ENCODE data around the gene LMF1. TPM values are rescaled to one million over a fixed set of nuclear protein-coding genes. Genes with fewer than 3 reads are reported as not detected.

LMF1 gene
- total and polyA plus RNA-seq, 2 of the 4 experiments (the other 2 are of a cell fraction), result 7.7 to 13.1 TPM

GRCh38 chr16:885391-885790 lies 85.4 kb downstream of the LMF1 start:
- no peak overlapping the region for H2AK5ac ChIP-seq (ENCODE audit: low read depth, low read length)
- no peak overlapping the region for H2BK5ac ChIP-seq (ENCODE audit: low read depth, low read length, poor library complexity, severe bottlenecking)
- H3K9ac ChIP-seq (ENCODE audit: low read depth, low read length), result no peak overlapping the region
- in situ Hi-C loops (cut with MboI; ENCODE audit: low sequenced_read_pairs) (no loop called here), intact Hi-C loops (cut with micrococcal nuclease) (no loop called here), dilution Hi-C loops (cut with HindIII; ENCODE audit: low sequenced_read_pairs, unreplicated experiment) (no loop called here)
- no peak overlapping the region for H4K91ac ChIP-seq (ENCODE audit: insufficient read depth, low read depth, low read length)
- no peak overlapping the region for H3K4ac ChIP-seq (ENCODE audit: low read depth, low read length)
- H3K18ac ChIP-seq (ENCODE audit: low read depth, low read length), result no peak overlapping the region
- H4K8ac ChIP-seq (ENCODE audit: low read depth in 2 of 2, low read length in 2 of 2), result no peak overlapping the region
- H3K27ac ChIP-seq (ENCODE audit: insufficient read depth, low read length), result no peak overlapping the region
- H3K27me3 ChIP-seq (ENCODE audit: control insufficient read depth, insufficient read depth, low read length), result no peaks in the 10 kb centered on the region; the same call in 1 of the 2 replicates
- H3K9me1 ChIP-seq (ENCODE audit: insufficient read depth, low read length), result no peaks in the 10 kb centered on the region
- H4K5ac ChIP-seq (ENCODE audit: low read depth, low read length), result no peak overlapping the region
- H2BK15ac ChIP-seq (ENCODE audit: low read depth, low read length), result no peak overlapping the region
- POLR2A ChIA-PET (ENCODE audit: unreplicated experiment), result no interaction called here
- WGBS, 2 experiments (ENCODE audit: extremely low coverage in 2 of 2, insufficient read length in 1 of 2), result 80% methylated on average over 2 of the region's 11 CpGs; no CpG with 5 or more reads in 1 of the 2 experiments
- H4K20me1 ChIP-seq (ENCODE audit: insufficient read depth, low read length), result no peaks in the 10 kb centered on the region
- no peaks in the 10 kb centered on the region for H3K79me1 ChIP-seq (ENCODE audit: low read depth in 1 of 2, low read length in 2 of 2)
- CTCF ChIA-PET, result no interaction called here
- DNase-seq (no peak), ATAC-seq (ENCODE audit: low read depth) (no peak)
- H3K4me1 ChIP-seq (ENCODE audit: control insufficient read depth, insufficient read depth, low read length), result peaks cover 3% of the 10 kb centered on the region; the same call in 1 of the 2 replicates
- H3K4me3 ChIP-seq (ENCODE audit: insufficient read depth, low read depth, low read length), result no peak overlapping the region
- H3K23ac ChIP-seq (ENCODE audit: low read depth, low read length), result no peak overlapping the region
- no peak overlapping the region for H2BK20ac ChIP-seq (ENCODE audit: low read depth, low read length)
- H3K56ac ChIP-seq (ENCODE audit: extremely low read depth, insufficient read depth, low read length), result no peak overlapping the region
- H3K14ac ChIP-seq (replicated peaks; ENCODE audit: low read depth, low read length), result no peak overlapping the region
- no peak overlapping the region for H2AK9ac ChIP-seq (replicated peaks; ENCODE audit: low read depth, low read length, poor library complexity)
- peaks cover 14% of the 10 kb centered on the region for H3K9me3 ChIP-seq (ENCODE audit: control insufficient read depth, insufficient read depth, low read length)
- no peak for TF ChIP-seq CHD1 (IDR thresholded peaks at IDR 0.05; ENCODE audit: low read depth, low read length)
- TF ChIP-seq MAFK (IDR thresholded peaks at IDR 0.05; ENCODE audit: low read depth, low read length), result no peak
- no peak for TF ChIP-seq SMC3 (IDR thresholded peaks at IDR 0.05; ENCODE audit: low read depth, low read length)
- no peak for TF ChIP-seq POLR2A (IDR thresholded peaks at IDR 0.05; ENCODE audit: low read depth, low read length)
- no peak for TF ChIP-seq RAD21 (IDR thresholded peaks at IDR 0.05; ENCODE audit: low read length)
- no peak for TF ChIP-seq MXI1 (IDR thresholded peaks at IDR 0.05; ENCODE audit: borderline replicate concordance, low read depth, low read length)
- TF ChIP-seq MAZ (IDR thresholded peaks at IDR 0.05; ENCODE audit: borderline replicate concordance, low read depth, low read length), result no peak
- no peak for TF ChIP-seq USF2 (IDR thresholded peaks at IDR 0.05; ENCODE audit: low read depth, low read length)
- no peak for TF ChIP-seq FOS (IDR thresholded peaks at IDR 0.05; ENCODE audit: low read depth, low read length)
- TF ChIP-seq RCOR1 (IDR thresholded peaks at IDR 0.05; ENCODE audit: insufficient replicate concordance, low read length), result no peak
- no peak for TF ChIP-seq RFX5 (IDR thresholded peaks at IDR 0.05; ENCODE audit: low read depth, low read length)
- TF ChIP-seq ELK1 (IDR thresholded peaks at IDR 0.05; ENCODE audit: borderline replicate concordance, low read depth, low read length), result no peak
- TF ChIP-seq CEBPB (IDR thresholded peaks at IDR 0.05; ENCODE audit: low read depth, low read length), result no peak
- TF ChIP-seq CTCF (conservative IDR thresholded peaks at IDR 0.05; ENCODE audit: low read depth, low read length), result no peak
- no peak for TF ChIP-seq BHLHE40 (IDR thresholded peaks at IDR 0.05; ENCODE audit: low read depth, low read length)
- no peak for TF ChIP-seq NFE2L2 (IDR thresholded peaks at IDR 0.05; ENCODE audit: low read depth, low read length)
- no TSS peak for BruUV-seq (replicated peaks)
- no peak overlapping the region for H2AFZ ChIP-seq (replicated peaks; ENCODE audit: low read length, poor library complexity)
- H2BK120ac ChIP-seq (ENCODE audit: low read depth, low read length), result no peak overlapping the region
- no peak overlapping the region for H3K4me2 ChIP-seq (ENCODE audit: low read depth, low read length)
- H3K36me3 ChIP-seq (ENCODE audit: control insufficient read depth, insufficient read depth, low read length), result peaks cover 3% of the 10 kb centered on the region
